Gastroesophageal sphincter (tissue), 3 donors: ENCODE results near the gene ENTPD2.

Source experiments
- EP300 ChIP-seq: sonication (generic); formaldehyde crosslinking; IDR thresholded peaks from one replicate; pipeline ENCODE4 v1.6.1; 2017; ENCODE audit warnings: antibody characterized with exemption, mild to moderate bottlenecking
- POLR2A ChIP-seq, 2 donors: fragments of 450-650 bp; IDR thresholded peaks; one replicate each; pipeline ENCODE4 v1.6.1; 2017; ENCODE audit warnings: antibody characterized with exemption in 2 of 2, mild to moderate bottlenecking in 2 of 2, moderate library complexity in 1 of 2
- POLR2AphosphoS5 ChIP-seq: sonication (generic); formaldehyde crosslinking; IDR thresholded peaks from one replicate; pipeline ENCODE4 v1.6.1; 2017; ENCODE audit warnings: antibody characterized with exemption
- TF ChIP-seq, protein P1 (sequence below), 4 experiments: fragments of 200-600 bp in 2 of 4; fragments of 450-650 bp in 2 of 4; sonication (generic) in 1 of 4; IDR thresholded peaks; one replicate each; pipeline ENCODE4 v1.5.1; 2017 to 2019; ENCODE audit warnings: antibody characterized with exemption in 4 of 4, mild to moderate bottlenecking in 2 of 4, moderate library complexity in 2 of 4

DNA sequence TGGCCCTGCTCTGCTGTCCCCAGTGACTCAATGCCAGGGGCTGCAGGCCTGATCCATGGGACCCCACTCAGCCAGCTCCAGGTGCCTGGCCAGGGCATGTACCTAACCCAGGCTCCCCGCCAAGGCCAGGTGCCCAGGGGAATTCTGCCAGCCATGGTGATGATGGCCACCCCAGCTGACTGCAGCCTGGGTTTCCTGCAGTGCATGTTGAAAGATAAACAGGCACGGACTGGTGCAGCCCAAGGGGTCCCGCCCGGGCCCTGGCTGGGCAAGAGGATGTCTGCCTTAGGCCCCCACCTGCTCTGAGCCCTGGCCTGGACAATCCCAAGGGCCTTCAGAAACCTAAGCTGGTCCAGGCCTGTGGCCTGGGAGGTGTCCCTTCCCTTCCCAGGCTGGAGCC lies 27.0 kb downstream of the ENTPD2 start:
- TF ChIP-seq, protein P1, sequence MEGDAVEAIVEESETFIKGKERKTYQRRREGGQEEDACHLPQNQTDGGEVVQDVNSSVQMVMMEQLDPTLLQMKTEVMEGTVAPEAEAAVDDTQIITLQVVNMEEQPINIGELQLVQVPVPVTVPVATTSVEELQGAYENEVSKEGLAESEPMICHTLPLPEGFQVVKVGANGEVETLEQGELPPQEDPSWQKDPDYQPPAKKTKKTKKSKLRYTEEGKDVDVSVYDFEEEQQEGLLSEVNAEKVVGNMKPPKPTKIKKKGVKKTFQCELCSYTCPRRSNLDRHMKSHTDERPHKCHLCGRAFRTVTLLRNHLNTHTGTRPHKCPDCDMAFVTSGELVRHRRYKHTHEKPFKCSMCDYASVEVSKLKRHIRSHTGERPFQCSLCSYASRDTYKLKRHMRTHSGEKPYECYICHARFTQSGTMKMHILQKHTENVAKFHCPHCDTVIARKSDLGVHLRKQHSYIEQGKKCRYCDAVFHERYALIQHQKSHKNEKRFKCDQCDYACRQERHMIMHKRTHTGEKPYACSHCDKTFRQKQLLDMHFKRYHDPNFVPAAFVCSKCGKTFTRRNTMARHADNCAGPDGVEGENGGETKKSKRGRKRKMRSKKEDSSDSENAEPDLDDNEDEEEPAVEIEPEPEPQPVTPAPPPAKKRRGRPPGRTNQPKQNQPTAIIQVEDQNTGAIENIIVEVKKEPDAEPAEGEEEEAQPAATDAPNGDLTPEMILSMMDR (IDR thresholded peaks at IDR 0.05): no peak
- TF ChIP-seq POLR2A (IDR thresholded peaks at IDR 0.05): no peak
- no peak for TF ChIP-seq POLR2AphosphoS5
- TF ChIP-seq EP300: no peak
